A673 (cell line): ENCODE results near the gene HCST. TPM values are rescaled to one million over a fixed set of nuclear protein-coding genes. Genes with fewer than 3 reads are reported as not detected.

Source experiments
- BruUV-seq: library from RNA; stranded (reverse); fragments of 400-500 nt; replicated peaks from 2 replicates; lab custom pipeline; 2021; lab: Mats Ljungman, UMichigan
- CTCF ChIA-PET: fragments of 300-600 bp; sonication (Branson Sonifier 250); formaldehyde crosslinking; loops from one replicate; lab custom pipeline; 2022; ENCODE audit warnings: antibody characterized with exemption; lab: Charles Lee
- POLR2A ChIA-PET: fragments of 300-600 bp; sonication (Branson Sonifier 250); formaldehyde crosslinking; loops from one replicate; lab custom pipeline; 2022; ENCODE audit warnings: antibody characterized with exemption; ENCODE audit not compliant: low non-redundant PET; lab: Charles Lee
- DNase-seq: peaks from one replicate; pipeline ENCODE4 v3.0.0-alpha.2; 2015; ENCODE audit warnings: low spot score
- H3K27ac ChIP-seq: fragments of 200-600 bp; sonication (generic); 2 replicates; pipeline ENCODE4 v1.5.1; 2016; ENCODE audit warnings: mixed run types, low read depth, mild to moderate bottlenecking, mixed read lengths, antibody characterized with exemption, low read length; ENCODE audit not compliant: poor library complexity, severe bottlenecking
- H3K27me3 ChIP-seq: fragments of 200-600 bp; sonication (generic); replicated peaks from 2 replicates; pipeline ENCODE4 v1.6.1; 2017; ENCODE audit warnings: mixed run types, low read depth, mild to moderate bottlenecking, mixed read lengths, antibody characterized with exemption, low read length; ENCODE audit not compliant: insufficient read depth, poor library complexity
- H3K36me3 ChIP-seq: fragments of 200-600 bp; sonication (generic); 2 replicates; pipeline ENCODE4 v1.6.1; 2016; ENCODE audit warnings: mixed run types, mild to moderate bottlenecking, mixed read lengths, antibody characterized with exemption, low read length; ENCODE audit not compliant: insufficient read depth, poor library complexity, severe bottlenecking
- H3K4me1 ChIP-seq: fragments of 200-600 bp; sonication (generic); 2 replicates; pipeline ENCODE4 v1.6.1; 2017; ENCODE audit warnings: mixed run types, mild to moderate bottlenecking, mixed read lengths, antibody characterized with exemption, low read length; ENCODE audit not compliant: insufficient read depth, poor library complexity, severe bottlenecking
- H3K4me3 ChIP-seq: fragments of 200-600 bp; sonication (generic); 2 replicates; pipeline ENCODE4 v1.5.1; 2016; ENCODE audit warnings: low read depth, mixed run types, mild to moderate bottlenecking, mixed read lengths, low read length; ENCODE audit not compliant: poor library complexity, severe bottlenecking
- H3K9me3 ChIP-seq: fragments of 200-600 bp; sonication (generic); 2 replicates; pipeline ENCODE4 v1.6.1; 2016; ENCODE audit warnings: mixed run types, low read depth, mild to moderate bottlenecking, mixed read lengths, antibody characterized with exemption, low read length; ENCODE audit not compliant: poor library complexity, severe bottlenecking
- EZH2 ChIP-seq: fragments of 200-600 bp; sonication (generic); IDR thresholded peaks from 2 replicates; pipeline ENCODE4 v1.6.1; 2017; ENCODE audit warnings: borderline replicate concordance, low read depth, mild to moderate bottlenecking, mixed read lengths, antibody characterized with exemption, low read length; ENCODE audit not compliant: poor library complexity, severe bottlenecking
- intact Hi-C: fragments of 100-400 bp; cut with micrococcal nuclease; formaldehyde crosslinking; loops from one replicate; pipeline ENCODE4 v1.10.0; 2022; ENCODE audit not compliant: unreplicated experiment
- total RNA-seq: library from RNA; stranded (reverse); gene quantifications from 2 replicates; pipeline ENCODE4 v1.2.3, GENCODE V29; 2021
- TF ChIP-seq, protein P1 (sequence below): fragments of 300-800, 200-600 bp; sonication (generic); conservative IDR thresholded peaks from 2 replicates; pipeline ENCODE4 v1.5.1; 2017; ENCODE audit warnings: low read depth, mild to moderate bottlenecking, antibody characterized with exemption, low read length, moderate library complexity, mixed read lengths

Gene HCST
- total RNA-seq, 1 experiment from 2014 or later, result 4.2 TPM

- CTCF ChIA-PET, result interaction anchor here (0.6 kb wide), 1 partner anchor 212 kb away, joined by 4 read pairs; no protein-coding TSS in a partner anchor
- Histone ChIP-seq H3K27ac (no peak overlapping the region), H3K4me1 (no peaks in the 10 kb centered on the region), H3K4me3 (no peak overlapping the region), H3K27me3 (no peaks in the 10 kb centered on the region), H3K9me3 (no peaks in the 10 kb centered on the region), H3K36me3 (peaks cover 23% of the 10 kb centered on the region)
- POLR2A ChIA-PET, result no interaction called here
- no peak for DNase-seq
- no peak for TF ChIP-seq EZH2
- TF ChIP-seq, protein P1, sequence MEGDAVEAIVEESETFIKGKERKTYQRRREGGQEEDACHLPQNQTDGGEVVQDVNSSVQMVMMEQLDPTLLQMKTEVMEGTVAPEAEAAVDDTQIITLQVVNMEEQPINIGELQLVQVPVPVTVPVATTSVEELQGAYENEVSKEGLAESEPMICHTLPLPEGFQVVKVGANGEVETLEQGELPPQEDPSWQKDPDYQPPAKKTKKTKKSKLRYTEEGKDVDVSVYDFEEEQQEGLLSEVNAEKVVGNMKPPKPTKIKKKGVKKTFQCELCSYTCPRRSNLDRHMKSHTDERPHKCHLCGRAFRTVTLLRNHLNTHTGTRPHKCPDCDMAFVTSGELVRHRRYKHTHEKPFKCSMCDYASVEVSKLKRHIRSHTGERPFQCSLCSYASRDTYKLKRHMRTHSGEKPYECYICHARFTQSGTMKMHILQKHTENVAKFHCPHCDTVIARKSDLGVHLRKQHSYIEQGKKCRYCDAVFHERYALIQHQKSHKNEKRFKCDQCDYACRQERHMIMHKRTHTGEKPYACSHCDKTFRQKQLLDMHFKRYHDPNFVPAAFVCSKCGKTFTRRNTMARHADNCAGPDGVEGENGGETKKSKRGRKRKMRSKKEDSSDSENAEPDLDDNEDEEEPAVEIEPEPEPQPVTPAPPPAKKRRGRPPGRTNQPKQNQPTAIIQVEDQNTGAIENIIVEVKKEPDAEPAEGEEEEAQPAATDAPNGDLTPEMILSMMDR, result no peak
- intact Hi-C loops, result no loop called here
- no TSS peak for BruUV-seq
Measured at GRCh38 chr19:35887197-35887596, 15.1 kb upstream of the HCST start.

DNA sequence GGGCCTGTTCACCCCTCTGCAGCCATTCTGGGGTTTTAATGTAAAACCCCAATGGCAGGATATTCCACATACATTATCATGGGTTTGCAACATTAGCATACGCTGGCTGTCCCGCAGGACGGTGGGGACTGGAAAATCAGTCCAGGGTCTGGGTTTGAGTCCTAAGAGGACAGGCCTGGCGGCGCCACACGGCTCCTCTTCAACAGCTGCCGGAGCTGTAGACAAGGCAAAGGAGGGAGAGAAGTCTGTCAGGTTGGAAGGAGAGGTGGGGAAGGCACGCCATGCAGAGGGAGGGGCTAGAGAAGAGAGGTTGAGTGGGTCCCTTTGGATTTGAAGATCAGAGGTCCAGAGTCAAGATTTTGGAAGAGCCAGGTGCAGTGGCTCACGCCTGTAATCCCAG is 13.9 kb upstream of the HCST start:
- H3K4me3 ChIP-seq, result no peak overlapping the region
- DNase-seq, result no peak
- BruUV-seq, result no TSS peak
- H3K27me3 ChIP-seq, result no peaks in the 10 kb centered on the region
- peaks cover 27% of the 10 kb centered on the region for H3K36me3 ChIP-seq
- intact Hi-C loops, result no loop called here
- H3K9me3 ChIP-seq, result no peaks in the 10 kb centered on the region
- ChIA-PET CTCF (interaction anchor here (0.7 kb wide), 1 partner anchor 43 kb away, joined by 4 read pairs; no protein-coding TSS in a partner anchor), POLR2A (no interaction called here)
- TF ChIP-seq, protein P1, result no peak
- TF ChIP-seq EZH2, result no peak
- no peaks in the 10 kb centered on the region for H3K4me1 ChIP-seq
- H3K27ac ChIP-seq, result no peak overlapping the region

- CTCF ChIA-PET, result no interaction called here
- intact Hi-C loops, result no loop called here
- H3K36me3 ChIP-seq, result peaks cover 27% of the 10 kb centered on the region
Measured at GRCh38 chr19:35889370-35890112, 12.8 kb upstream of the HCST start.

More at GRCh38 chr19:35889370-35890112, 12.8 kb upstream of the HCST start:
- BruUV-seq, result no TSS peak
- Histone ChIP-seq H3K4me1 (no peaks in the 10 kb centered on the region), H3K4me3 (no peak overlapping the region), H3K27ac (no peak overlapping the region), H3K9me3 (no peaks in the 10 kb centered on the region), H3K27me3 (no peaks in the 10 kb centered on the region)
- DNase-seq, result no peak
- TF ChIP-seq EZH2, result no peak
- TF ChIP-seq, protein P1, result no peak
- POLR2A ChIA-PET, result no interaction called here
